ENCODE measurements around the gene LRIT1.

Gene LRIT1

GRCh38 chr10:84217746-84218145 lies 23.6 kb downstream of the LRIT1 start:
- no peak for TF ChIP-seq CTCF (IDR thresholded peaks at IDR 0.05; ENCODE audit: low read depth, low read length, missing control alignments)
- no peak for DNase-seq (ENCODE audit: extremely low read depth, low read depth)
- no peak overlapping the region for H3K4me3 ChIP-seq (replicated peaks; ENCODE audit: low read depth, low read length)

GRCh38 chr10:84216834-84217233 lies 24.5 kb downstream of the LRIT1 start:
- H3K4me3 ChIP-seq (replicated peaks; ENCODE audit: low read depth, low read length), result no peak overlapping the region
- no peak for DNase-seq (ENCODE audit: extremely low read depth, low read depth)
- TF ChIP-seq CTCF (IDR thresholded peaks at IDR 0.05; ENCODE audit: low read depth, low read length, missing control alignments), result no peak

- peak; percentile 47 for TF ChIP-seq CTCF (IDR thresholded peaks at IDR 0.05; ENCODE audit: low read depth, low read length, missing control alignments)
- DNase-seq (ENCODE audit: extremely low read depth, low read depth), result no peak
- no peak overlapping the region for H3K4me3 ChIP-seq (replicated peaks; ENCODE audit: low read depth, low read length)
Measured at GRCh38 chr10:84214612-84215235, 26.6 kb downstream of the LRIT1 start.

GRCh38 chr10:84214046-84214572 lies 27.2 kb downstream of the LRIT1 start:
- no peak for DNase-seq (ENCODE audit: extremely low read depth, low read depth)
- TF ChIP-seq CTCF (IDR thresholded peaks at IDR 0.05; ENCODE audit: low read depth, low read length, missing control alignments), result no peak
- H3K4me3 ChIP-seq (replicated peaks; ENCODE audit: low read depth, low read length), result no peak overlapping the region

GRCh38 chr10:84213076-84213475 lies 28.3 kb downstream of the LRIT1 start:
- no peak for DNase-seq (ENCODE audit: extremely low read depth, low read depth)
- TF ChIP-seq CTCF (IDR thresholded peaks at IDR 0.05; ENCODE audit: low read depth, low read length, missing control alignments), result no peak
- H3K4me3 ChIP-seq (replicated peaks; ENCODE audit: low read depth, low read length), result no peak overlapping the region

- TF ChIP-seq CTCF (IDR thresholded peaks at IDR 0.05; ENCODE audit: low read depth, low read length, missing control alignments), result no peak
- no peak overlapping the region for H3K4me3 ChIP-seq (replicated peaks; ENCODE audit: low read depth, low read length)
- DNase-seq (ENCODE audit: extremely low read depth, low read depth), result no peak
Measured at GRCh38 chr10:84212014-84212413, 29.3 kb downstream of the LRIT1 start.

GRCh38 chr10:84211566-84211965 lies 29.8 kb downstream of the LRIT1 start:
- no peak for DNase-seq (ENCODE audit: extremely low read depth, low read depth)
- TF ChIP-seq CTCF (IDR thresholded peaks at IDR 0.05; ENCODE audit: low read depth, low read length, missing control alignments), result no peak
- no peak overlapping the region for H3K4me3 ChIP-seq (replicated peaks; ENCODE audit: low read depth, low read length)
